HG03460 (cell line): ENCODE measurements around the gene FBP2.
"Not testable (repeated sequence)": the region's sequence is repeated elsewhere in the genome, so short reads cannot be mapped to it uniquely, and the experiment has no call there.

Experiments
- ATAC-seq: cut with Tn5 transposase; IDR thresholded peaks from one replicate; pipeline ENCODE4 v1.9.1; 2021; ENCODE audit not compliant: unreplicated experiment

FBP2 gene

GRCh38 chr9:94606646-94607422 is 13.2 kb upstream of the FBP2 start:
- no peak for ATAC-seq

- peak; percentile 54 for ATAC-seq
Observed at GRCh38 chr9:94603259-94604160, 9.9 kb upstream of the FBP2 start.

GRCh38 chr9:94602666-94603065 is 9.0 kb upstream of the FBP2 start:
- ATAC-seq, result no peak

- ATAC-seq, result no peak
Observed at GRCh38 chr9:94600715-94601114, 7.1 kb upstream of the FBP2 start.

GRCh38 chr9:94600258-94600657 is 6.6 kb upstream of the FBP2 start:
- ATAC-seq, result no peak

- no peak for ATAC-seq
Observed at GRCh38 chr9:94599102-94599501, 5.5 kb upstream of the FBP2 start.

- not testable (repeated sequence) for ATAC-seq
Observed at GRCh38 chr9:94592683-94593082, 941 bp downstream of the FBP2 start.

- ATAC-seq, result no peak
Observed at GRCh38 chr9:94591876-94592275, 1.7 kb downstream of the FBP2 start.

DNA sequence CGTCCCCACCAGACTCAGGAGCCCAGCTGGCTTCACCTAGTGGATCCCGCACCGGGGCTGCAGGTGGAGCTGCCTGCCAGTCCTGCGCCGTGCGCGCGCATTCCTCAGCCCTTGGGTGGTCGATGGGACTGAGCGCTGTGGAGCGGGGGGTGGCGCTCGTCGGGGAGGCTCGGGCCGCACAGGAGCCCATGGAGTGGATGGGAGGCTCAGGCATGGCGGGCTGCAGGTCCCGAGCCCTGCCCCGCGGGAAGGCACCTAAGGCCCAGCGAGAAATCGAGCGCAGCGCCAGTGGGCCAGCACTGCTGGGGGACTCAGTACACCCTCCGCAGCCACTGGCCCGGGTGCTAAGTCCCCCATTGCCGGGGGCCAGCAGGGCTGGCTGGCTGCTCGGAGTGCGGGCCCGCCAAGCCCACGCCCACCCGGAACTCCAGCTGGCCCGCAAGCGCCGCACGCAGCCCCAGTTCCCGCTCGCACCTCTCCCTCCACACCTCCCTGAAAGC is 2.5 kb downstream of the FBP2 start:
- ATAC-seq, result not testable (repeated sequence)

DNA sequence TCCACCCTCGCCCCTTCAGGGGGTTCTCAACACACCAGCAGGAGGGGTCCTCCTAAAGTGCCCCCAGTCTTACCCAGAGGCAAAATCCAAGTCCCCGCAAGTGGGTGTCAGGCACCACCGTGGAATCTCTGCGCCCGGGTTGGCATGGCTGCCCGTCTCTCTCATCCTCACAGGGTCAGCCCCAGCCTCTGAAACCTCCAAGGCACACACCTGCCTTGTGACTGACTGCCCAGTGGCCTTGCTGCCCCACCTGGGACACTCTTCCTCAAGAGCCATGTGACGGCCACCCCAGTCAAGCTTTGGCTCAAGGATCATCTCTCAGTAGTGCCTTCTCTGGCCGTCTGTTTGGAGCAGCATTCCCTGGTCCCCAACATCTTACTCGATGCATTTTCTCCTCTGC is 4.9 kb downstream of the FBP2 start:
- ATAC-seq, result no peak

- no peak for ATAC-seq
Observed at GRCh38 chr9:94586814-94587213, 6.8 kb downstream of the FBP2 start.

- no peak for ATAC-seq
Observed at GRCh38 chr9:94586316-94586715, 7.3 kb downstream of the FBP2 start.

- ATAC-seq, result no peak
Observed at GRCh38 chr9:94584555-94584954, 9.1 kb downstream of the FBP2 start.

- no peak for ATAC-seq
Observed at GRCh38 chr9:94581728-94582127, 11.9 kb downstream of the FBP2 start.

DNA sequence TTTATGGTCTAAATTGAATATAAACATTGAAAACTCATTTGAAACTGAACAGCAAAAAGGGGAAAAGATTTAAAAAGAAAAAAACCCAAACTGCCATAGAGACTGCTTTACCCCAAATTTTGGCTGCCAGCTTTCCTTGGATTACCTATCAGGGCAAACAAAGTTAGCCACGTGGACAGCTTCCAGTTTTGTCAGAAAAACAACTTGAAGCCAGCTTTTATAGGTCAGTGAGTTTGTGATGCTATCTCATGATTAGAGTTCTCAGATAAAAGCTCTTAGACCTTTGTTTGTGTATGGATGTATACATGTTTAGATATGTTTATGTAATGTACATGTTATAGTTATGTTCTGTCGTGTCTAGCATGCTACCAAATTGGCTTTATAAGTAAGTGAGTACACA is 16.1 kb downstream of the FBP2 start:
- ATAC-seq, result no peak

GRCh38 chr9:94577036-94577435 is 16.6 kb downstream of the FBP2 start:
- no peak for ATAC-seq

DNA sequence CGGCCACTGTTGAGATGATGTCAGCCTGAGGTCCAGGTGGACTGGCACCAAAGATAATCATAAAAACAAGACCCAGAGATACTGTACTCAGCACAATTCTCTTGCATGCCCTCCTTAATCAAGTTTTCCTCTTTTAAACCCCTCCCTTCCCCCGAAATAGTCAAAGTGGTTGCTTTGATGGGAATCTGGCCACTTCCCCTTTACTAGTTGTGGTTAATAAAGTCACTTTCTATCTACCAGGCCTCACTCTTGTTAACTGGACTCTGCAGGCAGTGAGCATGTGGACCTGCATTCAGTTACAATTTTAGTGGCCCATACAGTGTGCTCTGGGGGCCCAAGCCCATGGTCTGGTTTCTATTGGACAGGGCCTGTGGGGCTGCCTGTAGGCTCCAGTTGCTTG is 17.5 kb downstream of the FBP2 start:
- no peak for ATAC-seq

- no peak for ATAC-seq
Observed at GRCh38 chr9:94568972-94569712, 24.5 kb downstream of the FBP2 start.

- ATAC-seq, result no peak
Observed at GRCh38 chr9:94568250-94568889, 25.3 kb downstream of the FBP2 start.

- ATAC-seq, result no peak
Observed at GRCh38 chr9:94567271-94567670, 26.4 kb downstream of the FBP2 start.

DNA sequence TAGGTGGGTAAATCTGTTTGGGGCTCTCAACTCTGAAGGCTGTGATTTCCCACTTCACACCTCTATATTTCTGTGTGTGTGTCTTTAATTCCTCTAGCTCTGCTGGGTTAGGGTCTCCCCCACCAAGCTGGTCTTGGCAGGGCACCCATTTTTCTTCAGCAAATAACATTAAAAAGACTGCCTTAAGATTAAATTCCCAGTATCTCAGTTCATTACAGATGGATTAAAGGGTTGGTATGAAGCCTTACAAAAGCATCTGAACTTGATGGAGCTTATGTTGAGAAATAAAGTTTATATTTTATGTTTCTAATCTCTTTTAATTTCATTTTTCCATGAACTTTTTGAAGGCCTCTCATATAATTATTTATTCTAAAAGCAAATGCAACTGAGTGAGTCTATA is 27.1 kb downstream of the FBP2 start:
- no peak for ATAC-seq
